ENCODE data around the gene SPP2.

SPP2 gene

GRCh38 chr2:234100686-234101085 is 50.2 kb downstream of the SPP2 start:
- DNase-seq (ENCODE audit: low read depth) = no peak
- no peak overlapping the region for H3K4me3 ChIP-seq (ENCODE audit: low read length)

GRCh38 chr2:234102112-234102511 is 51.6 kb downstream of the SPP2 start:
- DNase-seq (ENCODE audit: low read depth) = no peak

More at GRCh38 chr2:234100686-234101085, 50.2 kb downstream of the SPP2 start:
- no peak for TF ChIP-seq CTCF (conservative IDR thresholded peaks at IDR 0.05; ENCODE audit: low read depth, low read length)

GRCh38 chr2:234107861-234108260 is 57.4 kb downstream of the SPP2 start:
- TF ChIP-seq CTCF (conservative IDR thresholded peaks at IDR 0.05; ENCODE audit: low read depth, low read length) = no peak
- DNase-seq (ENCODE audit: low read depth) = no peak
- H3K4me3 ChIP-seq (ENCODE audit: low read length) = no peak overlapping the region

More at GRCh38 chr2:234102112-234102511, 51.6 kb downstream of the SPP2 start:
- TF ChIP-seq CTCF (conservative IDR thresholded peaks at IDR 0.05; ENCODE audit: low read depth, low read length) = no peak
- no peak overlapping the region for H3K4me3 ChIP-seq (ENCODE audit: low read length)

GRCh38 chr2:234109321-234109720 is 58.8 kb downstream of the SPP2 start:
- no peak overlapping the region for H3K4me3 ChIP-seq (ENCODE audit: low read length)
- no peak for TF ChIP-seq CTCF (conservative IDR thresholded peaks at IDR 0.05; ENCODE audit: low read depth, low read length)
- no peak for DNase-seq (ENCODE audit: low read depth)

GRCh38 chr2:234110219-234110618 is 59.7 kb downstream of the SPP2 start:
- TF ChIP-seq CTCF (conservative IDR thresholded peaks at IDR 0.05; ENCODE audit: low read depth, low read length) = no peak
- no peak overlapping the region for H3K4me3 ChIP-seq (ENCODE audit: low read length)
- no peak for DNase-seq (ENCODE audit: low read depth)

- TF ChIP-seq CTCF (conservative IDR thresholded peaks at IDR 0.05; ENCODE audit: low read depth, low read length) = no peak
- no peak for DNase-seq (ENCODE audit: low read depth)
- no peak overlapping the region for H3K4me3 ChIP-seq (ENCODE audit: low read length)
Observed at GRCh38 chr2:234111523-234111922, 61.0 kb downstream of the SPP2 start.

- no peak for DNase-seq (ENCODE audit: low read depth)
- H3K4me3 ChIP-seq (ENCODE audit: low read length) = no peak overlapping the region
- TF ChIP-seq CTCF (conservative IDR thresholded peaks at IDR 0.05; ENCODE audit: low read depth, low read length) = no peak
Observed at GRCh38 chr2:234116010-234116409, 65.5 kb downstream of the SPP2 start.
